HL-60 (cell line): ENCODE results near the gene CNTNAP2.

ENCODE experiments used
- DNase-seq, 2 experiments: peaks; one replicate each; pipeline ENCODE4 v3.0.0-alpha.2; 2010 to 2020; ENCODE audit warnings: low read depth in 1 of 2, low spot score in 1 of 2
- H3K27ac ChIP-seq: fragments of 250-450 bp; sonication (Bioruptor Pico); replicated peaks from 2 replicates; pipeline ENCODE4 v1.5.1; 2020; ENCODE audit warnings: mild to moderate bottlenecking, moderate library complexity
- H3K27me3 ChIP-seq: fragments of 250-450 bp; sonication (Bioruptor Pico); 2 replicates; pipeline ENCODE4 v1.5.1; 2021; ENCODE audit warnings: mild to moderate bottlenecking, moderate library complexity; ENCODE audit not compliant: insufficient read depth, poor library complexity, severe bottlenecking
- H3K4me3 ChIP-seq: replicated peaks from 2 replicates; pipeline ENCODE4 v1.5.1; 2011; ENCODE audit warnings: mild to moderate bottlenecking, control low read depth, low read length; ENCODE audit not compliant: insufficient read depth
- GABPA ChIP-seq: IDR thresholded peaks from 2 replicates; pipeline ENCODE4 v1.6.1; 2012; ENCODE audit warnings: low read depth
- POLR2AphosphoS5 ChIP-seq: IDR thresholded peaks from 2 replicates; pipeline ENCODE4 v1.6.1; 2012; ENCODE audit warnings: low read depth
- SPI1 ChIP-seq: IDR thresholded peaks from 2 replicates; pipeline ENCODE4 v1.6.1; 2012; ENCODE audit warnings: low read depth, mild to moderate bottlenecking, borderline replicate concordance
- TF ChIP-seq, protein P1 (sequence below): IDR thresholded peaks from one replicate; pipeline ENCODE4 v1.5.1; 2011; ENCODE audit warnings: low read length, control low read depth, inconsistent platforms; ENCODE audit not compliant: insufficient read depth
- TF ChIP-seq, protein P2 (sequence below): IDR thresholded peaks from 2 replicates; pipeline ENCODE4 v1.6.1; 2012; ENCODE audit warnings: low read depth; ENCODE audit not compliant: insufficient replicate concordance

The CNTNAP2 gene

DNA sequence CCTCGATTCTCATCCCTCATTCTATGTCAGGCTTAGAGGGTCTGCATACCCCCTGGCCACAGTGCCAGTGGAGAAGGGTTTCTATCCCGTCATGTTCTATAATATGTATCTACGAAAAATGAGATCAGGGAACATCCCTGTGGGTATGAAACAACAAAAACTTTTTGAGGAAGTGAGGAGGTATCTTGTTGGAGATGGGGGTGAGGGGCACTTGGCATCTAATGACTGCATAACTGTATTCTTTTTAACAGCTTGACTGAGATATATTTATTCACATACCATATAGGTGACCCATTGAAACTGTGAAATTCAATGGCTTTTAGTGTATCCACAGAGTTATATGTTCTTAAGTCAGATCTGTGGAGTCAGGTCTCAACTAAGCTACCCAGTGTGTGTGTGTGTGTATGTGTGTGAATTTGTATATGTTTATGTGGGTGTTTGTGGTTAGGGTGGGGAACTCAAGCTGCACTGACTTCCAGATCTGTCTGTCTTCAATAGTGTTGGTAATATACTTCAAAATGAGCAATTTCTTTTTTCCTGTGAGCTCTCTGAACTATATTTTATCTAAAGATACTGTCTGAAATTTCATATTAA is 528.9 kb downstream of the CNTNAP2 start:
- H3K27me3 ChIP-seq, result no peaks in the 10 kb centered on the region
- H3K4me3 ChIP-seq, result no peak overlapping the region
- DNase-seq, result no peak
- no peak overlapping the region for H3K27ac ChIP-seq
- TF ChIP-seq GABPA (no peak), SPI1 (peak; percentile 82)

DNA sequence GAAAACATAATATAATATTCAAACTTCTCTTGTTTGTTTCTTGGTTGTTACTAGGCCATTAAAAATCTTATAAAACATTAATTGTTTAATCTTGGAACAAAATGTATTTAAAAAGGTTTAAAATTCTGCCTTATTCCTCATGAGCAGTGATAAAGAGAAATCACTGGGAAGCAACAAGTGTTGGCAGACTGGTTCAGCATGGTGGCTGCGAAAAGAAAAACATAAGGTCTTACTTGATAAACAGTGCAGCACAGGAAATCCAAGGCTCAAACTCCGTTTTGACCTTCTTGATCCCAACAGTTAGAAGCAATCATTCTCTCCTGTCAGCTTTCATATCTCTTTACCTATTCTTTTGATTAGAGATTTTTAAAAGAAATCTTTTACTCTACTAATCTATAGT is 530.8 kb downstream of the CNTNAP2 start:
- H3K4me3 ChIP-seq, result no peak overlapping the region
- no peak overlapping the region for H3K27ac ChIP-seq
- H3K27me3 ChIP-seq, result no peaks in the 10 kb centered on the region
- TF ChIP-seq GABPA (no peak), SPI1 (no peak), POLR2AphosphoS5 (no peak)
- TF ChIP-seq, protein P1, sequence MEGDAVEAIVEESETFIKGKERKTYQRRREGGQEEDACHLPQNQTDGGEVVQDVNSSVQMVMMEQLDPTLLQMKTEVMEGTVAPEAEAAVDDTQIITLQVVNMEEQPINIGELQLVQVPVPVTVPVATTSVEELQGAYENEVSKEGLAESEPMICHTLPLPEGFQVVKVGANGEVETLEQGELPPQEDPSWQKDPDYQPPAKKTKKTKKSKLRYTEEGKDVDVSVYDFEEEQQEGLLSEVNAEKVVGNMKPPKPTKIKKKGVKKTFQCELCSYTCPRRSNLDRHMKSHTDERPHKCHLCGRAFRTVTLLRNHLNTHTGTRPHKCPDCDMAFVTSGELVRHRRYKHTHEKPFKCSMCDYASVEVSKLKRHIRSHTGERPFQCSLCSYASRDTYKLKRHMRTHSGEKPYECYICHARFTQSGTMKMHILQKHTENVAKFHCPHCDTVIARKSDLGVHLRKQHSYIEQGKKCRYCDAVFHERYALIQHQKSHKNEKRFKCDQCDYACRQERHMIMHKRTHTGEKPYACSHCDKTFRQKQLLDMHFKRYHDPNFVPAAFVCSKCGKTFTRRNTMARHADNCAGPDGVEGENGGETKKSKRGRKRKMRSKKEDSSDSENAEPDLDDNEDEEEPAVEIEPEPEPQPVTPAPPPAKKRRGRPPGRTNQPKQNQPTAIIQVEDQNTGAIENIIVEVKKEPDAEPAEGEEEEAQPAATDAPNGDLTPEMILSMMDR, result no peak
- TF ChIP-seq, protein P2, sequence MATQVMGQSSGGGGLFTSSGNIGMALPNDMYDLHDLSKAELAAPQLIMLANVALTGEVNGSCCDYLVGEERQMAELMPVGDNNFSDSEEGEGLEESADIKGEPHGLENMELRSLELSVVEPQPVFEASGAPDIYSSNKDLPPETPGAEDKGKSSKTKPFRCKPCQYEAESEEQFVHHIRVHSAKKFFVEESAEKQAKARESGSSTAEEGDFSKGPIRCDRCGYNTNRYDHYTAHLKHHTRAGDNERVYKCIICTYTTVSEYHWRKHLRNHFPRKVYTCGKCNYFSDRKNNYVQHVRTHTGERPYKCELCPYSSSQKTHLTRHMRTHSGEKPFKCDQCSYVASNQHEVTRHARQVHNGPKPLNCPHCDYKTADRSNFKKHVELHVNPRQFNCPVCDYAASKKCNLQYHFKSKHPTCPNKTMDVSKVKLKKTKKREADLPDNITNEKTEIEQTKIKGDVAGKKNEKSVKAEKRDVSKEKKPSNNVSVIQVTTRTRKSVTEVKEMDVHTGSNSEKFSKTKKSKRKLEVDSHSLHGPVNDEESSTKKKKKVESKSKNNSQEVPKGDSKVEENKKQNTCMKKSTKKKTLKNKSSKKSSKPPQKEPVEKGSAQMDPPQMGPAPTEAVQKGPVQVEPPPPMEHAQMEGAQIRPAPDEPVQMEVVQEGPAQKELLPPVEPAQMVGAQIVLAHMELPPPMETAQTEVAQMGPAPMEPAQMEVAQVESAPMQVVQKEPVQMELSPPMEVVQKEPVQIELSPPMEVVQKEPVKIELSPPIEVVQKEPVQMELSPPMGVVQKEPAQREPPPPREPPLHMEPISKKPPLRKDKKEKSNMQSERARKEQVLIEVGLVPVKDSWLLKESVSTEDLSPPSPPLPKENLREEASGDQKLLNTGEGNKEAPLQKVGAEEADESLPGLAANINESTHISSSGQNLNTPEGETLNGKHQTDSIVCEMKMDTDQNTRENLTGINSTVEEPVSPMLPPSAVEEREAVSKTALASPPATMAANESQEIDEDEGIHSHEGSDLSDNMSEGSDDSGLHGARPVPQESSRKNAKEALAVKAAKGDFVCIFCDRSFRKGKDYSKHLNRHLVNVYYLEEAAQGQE, result no peak
- DNase-seq, result no peak

DNA sequence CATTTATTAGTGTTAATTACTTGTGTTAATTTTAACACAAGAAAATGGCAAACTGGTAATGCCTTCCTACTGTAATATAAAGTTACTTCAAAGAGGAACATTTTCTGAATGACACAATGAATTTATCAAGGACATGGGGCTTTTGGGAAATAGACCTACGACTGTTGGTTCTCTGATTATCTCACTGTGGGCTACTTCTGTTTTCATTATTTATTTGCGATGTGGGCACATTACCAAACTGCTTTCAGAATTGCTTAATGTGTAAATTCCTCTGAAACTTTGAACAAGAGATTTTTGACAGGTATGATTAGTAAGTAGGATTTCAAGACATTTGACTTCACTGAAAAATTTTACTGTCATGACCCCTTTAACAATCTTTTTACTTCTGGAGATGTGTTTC is 535.6 kb downstream of the CNTNAP2 start:
- peak in 1 of 2 experiments; percentile 29 for DNase-seq
- H3K4me3 ChIP-seq, result no peak overlapping the region
- H3K27me3 ChIP-seq, result no peaks in the 10 kb centered on the region
- H3K27ac ChIP-seq, result peak overlapping the region; percentile 33
- TF ChIP-seq POLR2AphosphoS5 (no peak), SPI1 (no peak), GABPA (no peak)
- TF ChIP-seq, protein P2, result no peak
- TF ChIP-seq, protein P1, result no peak

DNA sequence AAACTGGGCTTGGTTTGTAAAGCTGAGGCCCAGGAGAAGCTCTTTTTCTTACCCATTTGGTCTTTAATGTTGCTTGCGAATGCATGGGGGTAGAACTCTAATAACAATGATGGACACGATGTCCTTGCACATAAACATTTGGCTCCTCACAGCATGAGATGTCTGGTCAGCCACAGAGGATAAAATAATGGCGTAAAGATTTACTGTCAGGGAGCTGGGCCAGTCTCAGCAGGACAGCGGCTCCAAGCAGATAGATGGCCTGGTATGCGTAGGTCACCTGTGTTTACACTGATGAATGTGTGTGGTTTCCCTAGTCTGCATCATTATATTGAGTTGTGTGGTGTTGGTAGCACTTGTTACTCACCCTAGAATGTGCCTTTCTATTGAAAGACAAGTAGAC is 537.4 kb downstream of the CNTNAP2 start:
- DNase-seq, result no peak
- TF ChIP-seq POLR2AphosphoS5 (no peak), GABPA (no peak), SPI1 (no peak)
- TF ChIP-seq, protein P2, result no peak
- TF ChIP-seq, protein P1, result no peak
- H3K27ac ChIP-seq, result no peak overlapping the region

More for the DNA sequence above, 537.4 kb downstream of the CNTNAP2 start:
- Histone ChIP-seq H3K4me3 (no peak overlapping the region), H3K27me3 (no peaks in the 10 kb centered on the region)
